ENCODE results near the gene CREB5. TPM values are rescaled to one million over a fixed set of nuclear protein-coding genes. Genes with fewer than 3 reads are reported as not detected.

CREB5 gene
- total RNA-seq, 2 donors from 2014 or later: 0.53 to 2.6 TPM

GRCh38 chr7:28830846-28831245 is 418.5 kb downstream of the CREB5 start:
- Histone ChIP-seq H3K27me3 (ENCODE audit: control insufficient read depth, insufficient read depth, low read length, poor library complexity, severe bottlenecking) (no peaks in the 10 kb centered on the region), H3K27ac (ENCODE audit: low read depth, low read length) (no peak overlapping the region), H3K9ac (ENCODE audit: extremely low read depth, low read length, poor library complexity, severe bottlenecking) (no peak overlapping the region), H3K9me3 (ENCODE audit: control insufficient read depth, low read length) (no peaks in the 10 kb centered on the region), H3K4me3 (ENCODE audit: low read length) (no peak overlapping the region), H3K36me3 (ENCODE audit: control insufficient read depth, insufficient read depth, low read length) (no peaks in the 10 kb centered on the region), H3K4me1 (ENCODE audit: control insufficient read depth, insufficient read depth, low read length) (no peaks in the 10 kb centered on the region)
- no peak for DNase-seq
- Mint-ChIP-seq H3K36me3 (ENCODE audit: low read depth) (no peaks in the 10 kb centered on the region), H3K27ac (no peak overlapping the region), H3K9me3 (no peaks in the 10 kb centered on the region), H3K4me1 (no peaks in the 10 kb centered on the region), H3K27me3 (ENCODE audit: insufficient read depth) (no peaks in the 10 kb centered on the region), H3K4me3 (no peak overlapping the region)
- WGBS, 2 experiments (ENCODE audit: insufficient coverage in 1 of 2, insufficient read length in 1 of 2): 94 to 100% methylated on average over 1 of the region's 1 CpG
- TF ChIP-seq CTCF (conservative IDR thresholded peaks at IDR 0.05): no peak

DNA sequence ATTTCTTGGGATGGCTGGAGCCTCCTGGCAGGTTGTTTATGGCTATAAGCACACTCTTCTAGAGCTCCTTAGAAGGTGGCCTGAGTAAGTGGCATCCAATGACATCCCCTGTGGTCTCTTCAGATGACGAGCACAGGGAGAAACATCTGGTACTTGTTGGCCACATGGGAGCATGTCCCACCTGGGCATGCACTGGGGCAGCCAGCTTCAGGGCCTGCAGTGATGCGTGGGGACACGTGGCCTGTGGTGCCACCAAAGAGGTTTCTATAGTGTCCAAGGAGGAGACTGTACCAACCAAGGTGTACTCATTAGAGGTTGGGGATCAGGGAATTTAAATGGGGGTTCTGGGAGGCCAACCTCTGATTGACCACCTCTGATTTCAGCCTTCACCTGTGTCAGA is 420.4 kb downstream of the CREB5 start:
- 92 to 97% methylated on average over 2 to 3 of the region's 3 CpGs for WGBS, 2 experiments (ENCODE audit: insufficient coverage in 1 of 2, insufficient read length in 1 of 2)
- Histone ChIP-seq H3K9me3 (ENCODE audit: control insufficient read depth, low read length) (peaks cover 4% of the 10 kb centered on the region), H3K4me3 (ENCODE audit: low read length) (no peak overlapping the region), H3K4me1 (ENCODE audit: control insufficient read depth, insufficient read depth, low read length) (no peaks in the 10 kb centered on the region), H3K9ac (ENCODE audit: extremely low read depth, low read length, poor library complexity, severe bottlenecking) (no peak overlapping the region), H3K36me3 (ENCODE audit: control insufficient read depth, insufficient read depth, low read length) (no peaks in the 10 kb centered on the region), H3K27me3 (ENCODE audit: control insufficient read depth, insufficient read depth, low read length, poor library complexity, severe bottlenecking) (no peaks in the 10 kb centered on the region), H3K27ac (ENCODE audit: low read depth, low read length) (no peak overlapping the region)
- TF ChIP-seq CTCF (conservative IDR thresholded peaks at IDR 0.05): no peak
- H3K4me1 Mint-ChIP-seq: no peaks in the 10 kb centered on the region
- H3K9me3 Mint-ChIP-seq: peaks cover 4% of the 10 kb centered on the region
- no peaks in the 10 kb centered on the region for H3K36me3 Mint-ChIP-seq (ENCODE audit: low read depth)
- H3K4me3 Mint-ChIP-seq: no peak overlapping the region
- DNase-seq: no peak
- no peaks in the 10 kb centered on the region for H3K27me3 Mint-ChIP-seq (ENCODE audit: insufficient read depth)
- no peak overlapping the region for H3K27ac Mint-ChIP-seq

GRCh38 chr7:28835800-28836199 is 423.5 kb downstream of the CREB5 start:
- no peaks in the 10 kb centered on the region for H3K27me3 Mint-ChIP-seq (ENCODE audit: insufficient read depth)
- no peak overlapping the region for H3K27ac Mint-ChIP-seq

More at GRCh38 chr7:28835800-28836199, 423.5 kb downstream of the CREB5 start:
- peaks cover 7% of the 10 kb centered on the region for H3K9me3 ChIP-seq (ENCODE audit: control insufficient read depth, low read length)
- H3K9ac ChIP-seq (ENCODE audit: extremely low read depth, low read length, poor library complexity, severe bottlenecking): no peak overlapping the region
- no peak overlapping the region for H3K4me3 ChIP-seq (ENCODE audit: low read length)
- H3K36me3 ChIP-seq (ENCODE audit: control insufficient read depth, insufficient read depth, low read length): no peaks in the 10 kb centered on the region
- Mint-ChIP-seq H3K9me3 (peaks cover 7% of the 10 kb centered on the region), H3K4me1 (peaks cover 2% of the 10 kb centered on the region), H3K4me3 (no peak overlapping the region), H3K36me3 (ENCODE audit: low read depth) (no peaks in the 10 kb centered on the region)
- H3K4me1 ChIP-seq (ENCODE audit: control insufficient read depth, insufficient read depth, low read length): no peaks in the 10 kb centered on the region
- no peak for TF ChIP-seq CTCF (conservative IDR thresholded peaks at IDR 0.05)
- H3K27ac ChIP-seq (ENCODE audit: low read depth, low read length): no peak overlapping the region
- no peak for DNase-seq
- H3K27me3 ChIP-seq (ENCODE audit: control insufficient read depth, insufficient read depth, low read length, poor library complexity, severe bottlenecking): no peaks in the 10 kb centered on the region
